Epithelial cell of esophagus (primary cell): ENCODE data around the gene KAZN.
A peak's percentile ranks its signal among the peaks of the same experiment; 100 is the strongest.

ENCODE experiments used
- DNase-seq: peaks from one replicate; pipeline ENCODE4 v3.0.0; 2010; ENCODE audit warnings: low read depth
- H3K4me3 ChIP-seq: 2 replicates; pipeline ENCODE4 v1.5.1; 2011; ENCODE audit warnings: mild to moderate bottlenecking, low read length, control low read depth
- TF ChIP-seq, protein P1 (sequence below): IDR thresholded peaks from 2 replicates; pipeline ENCODE4 v1.5.1; 2011; ENCODE audit warnings: low read depth, mild to moderate bottlenecking, low read length, control low read depth, inconsistent platforms; ENCODE audit not compliant: insufficient read depth; ENCODE audit errors: missing control alignments

Gene KAZN

DNA sequence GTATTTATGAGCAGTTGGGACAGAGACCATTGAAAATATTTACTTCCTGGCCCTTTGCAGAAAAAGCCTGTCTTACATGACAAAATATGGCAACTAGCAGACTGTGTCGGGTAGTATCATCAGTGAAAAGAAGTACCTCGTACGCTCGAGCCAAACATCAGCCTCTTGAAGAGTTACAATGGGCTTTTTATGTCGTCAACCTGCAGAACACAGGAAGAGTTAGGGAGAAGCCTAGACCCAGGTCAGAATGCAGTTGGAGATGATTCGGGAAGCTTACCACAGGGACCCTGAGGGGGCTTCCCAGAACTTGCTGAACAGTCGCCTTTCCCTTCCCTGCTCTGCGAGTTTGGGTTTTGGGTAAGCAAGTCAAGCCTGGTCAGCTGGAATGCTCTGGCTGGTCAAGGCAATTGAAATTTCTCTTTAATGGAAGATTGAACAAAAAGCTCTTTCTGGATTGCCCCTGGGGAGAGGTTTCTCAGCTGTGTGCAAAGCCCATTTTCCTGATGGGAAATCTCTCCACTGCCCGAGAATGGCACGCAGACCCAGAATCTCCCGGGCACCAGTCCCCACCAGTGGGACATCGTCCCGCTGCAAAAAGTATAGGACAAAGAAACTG, 291.4 kb downstream of the KAZN start:
- H3K4me3 ChIP-seq = no peak overlapping the region
- DNase-seq = no peak
- TF ChIP-seq, protein P1, sequence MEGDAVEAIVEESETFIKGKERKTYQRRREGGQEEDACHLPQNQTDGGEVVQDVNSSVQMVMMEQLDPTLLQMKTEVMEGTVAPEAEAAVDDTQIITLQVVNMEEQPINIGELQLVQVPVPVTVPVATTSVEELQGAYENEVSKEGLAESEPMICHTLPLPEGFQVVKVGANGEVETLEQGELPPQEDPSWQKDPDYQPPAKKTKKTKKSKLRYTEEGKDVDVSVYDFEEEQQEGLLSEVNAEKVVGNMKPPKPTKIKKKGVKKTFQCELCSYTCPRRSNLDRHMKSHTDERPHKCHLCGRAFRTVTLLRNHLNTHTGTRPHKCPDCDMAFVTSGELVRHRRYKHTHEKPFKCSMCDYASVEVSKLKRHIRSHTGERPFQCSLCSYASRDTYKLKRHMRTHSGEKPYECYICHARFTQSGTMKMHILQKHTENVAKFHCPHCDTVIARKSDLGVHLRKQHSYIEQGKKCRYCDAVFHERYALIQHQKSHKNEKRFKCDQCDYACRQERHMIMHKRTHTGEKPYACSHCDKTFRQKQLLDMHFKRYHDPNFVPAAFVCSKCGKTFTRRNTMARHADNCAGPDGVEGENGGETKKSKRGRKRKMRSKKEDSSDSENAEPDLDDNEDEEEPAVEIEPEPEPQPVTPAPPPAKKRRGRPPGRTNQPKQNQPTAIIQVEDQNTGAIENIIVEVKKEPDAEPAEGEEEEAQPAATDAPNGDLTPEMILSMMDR = no peak

DNA sequence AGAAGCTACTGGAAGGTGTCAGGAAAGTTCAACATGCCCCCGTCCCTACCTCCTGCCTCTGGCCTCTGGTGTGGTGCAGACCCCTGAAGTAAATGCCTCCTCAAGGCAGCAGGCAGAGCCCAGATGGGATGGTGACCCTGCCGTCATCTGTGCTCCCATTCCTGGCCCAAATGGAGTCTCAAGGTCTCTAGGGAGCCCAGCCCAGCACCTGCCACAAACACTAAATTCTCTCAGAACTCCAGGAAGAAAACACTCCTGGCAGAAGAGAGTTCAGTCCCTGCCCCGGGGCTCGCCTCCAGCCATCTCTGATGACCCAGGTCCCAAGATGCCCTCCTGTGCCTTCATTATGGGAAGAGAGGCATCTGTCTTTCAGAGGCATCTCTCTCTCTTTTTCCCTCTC, 293.5 kb downstream of the KAZN start:
- TF ChIP-seq, protein P1 = no peak
- no peak overlapping the region for H3K4me3 ChIP-seq
- no peak for DNase-seq

DNA sequence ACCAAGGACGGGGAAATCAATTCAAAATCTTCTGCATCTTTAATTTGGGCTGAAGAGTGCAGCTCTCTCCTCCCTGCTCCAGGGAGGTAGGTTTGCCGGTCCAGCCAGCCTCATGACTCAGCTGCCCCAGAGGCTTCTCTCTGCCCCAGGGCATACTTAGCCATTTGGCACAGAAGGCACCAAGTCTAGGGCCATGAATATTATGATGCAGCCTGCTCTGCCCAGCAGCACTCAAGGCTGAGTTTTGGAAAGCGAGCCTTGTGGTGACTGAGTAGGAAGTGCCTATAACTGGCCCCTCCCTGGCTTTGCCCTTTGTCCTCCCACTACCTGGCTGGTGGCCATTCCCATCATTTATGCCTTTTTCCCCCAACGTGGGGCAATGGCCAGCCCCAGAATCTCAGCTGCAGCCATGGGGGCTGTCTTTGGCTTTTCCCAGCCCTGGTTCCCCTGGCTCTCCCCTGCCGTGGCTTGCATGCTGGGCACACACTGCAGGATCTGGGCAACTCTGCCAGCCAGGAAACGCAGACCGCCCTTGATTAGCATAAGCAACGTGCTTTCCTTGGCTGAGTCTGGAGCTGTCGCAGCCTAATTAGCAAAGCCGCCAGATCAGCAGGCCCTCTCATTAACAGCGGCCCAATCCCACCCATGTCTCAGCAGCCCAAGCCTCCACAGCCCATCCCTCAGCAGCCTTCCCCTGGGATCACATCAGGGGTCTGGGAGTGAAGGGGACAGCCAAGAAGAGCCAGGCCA, 296.5 kb downstream of the KAZN start:
- TF ChIP-seq, protein P1 = no peak
- peak; percentile 32 for DNase-seq
- no peak overlapping the region for H3K4me3 ChIP-seq

DNA sequence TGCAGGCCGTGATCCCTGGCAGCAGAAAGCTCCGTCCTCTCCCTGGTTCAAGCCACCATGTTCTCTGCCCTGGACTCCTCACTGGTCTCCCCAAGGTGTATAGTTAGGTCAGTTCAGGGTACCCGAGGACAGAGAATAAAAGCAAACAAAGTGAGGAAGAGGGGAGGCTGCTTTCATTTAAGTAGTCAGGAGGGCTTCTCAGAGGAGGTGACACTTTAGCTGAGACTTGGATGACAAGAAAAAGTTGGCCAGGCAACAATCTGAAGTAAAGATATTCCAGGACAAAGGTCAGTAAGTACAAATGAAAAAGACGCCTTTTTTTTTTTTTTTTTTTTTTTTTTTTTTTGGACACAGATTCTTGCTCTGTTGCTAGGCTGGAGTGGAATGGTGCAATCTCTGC, 297.2 kb downstream of the KAZN start:
- no peak overlapping the region for H3K4me3 ChIP-seq
- DNase-seq = no peak
- TF ChIP-seq, protein P1 = no peak

DNA sequence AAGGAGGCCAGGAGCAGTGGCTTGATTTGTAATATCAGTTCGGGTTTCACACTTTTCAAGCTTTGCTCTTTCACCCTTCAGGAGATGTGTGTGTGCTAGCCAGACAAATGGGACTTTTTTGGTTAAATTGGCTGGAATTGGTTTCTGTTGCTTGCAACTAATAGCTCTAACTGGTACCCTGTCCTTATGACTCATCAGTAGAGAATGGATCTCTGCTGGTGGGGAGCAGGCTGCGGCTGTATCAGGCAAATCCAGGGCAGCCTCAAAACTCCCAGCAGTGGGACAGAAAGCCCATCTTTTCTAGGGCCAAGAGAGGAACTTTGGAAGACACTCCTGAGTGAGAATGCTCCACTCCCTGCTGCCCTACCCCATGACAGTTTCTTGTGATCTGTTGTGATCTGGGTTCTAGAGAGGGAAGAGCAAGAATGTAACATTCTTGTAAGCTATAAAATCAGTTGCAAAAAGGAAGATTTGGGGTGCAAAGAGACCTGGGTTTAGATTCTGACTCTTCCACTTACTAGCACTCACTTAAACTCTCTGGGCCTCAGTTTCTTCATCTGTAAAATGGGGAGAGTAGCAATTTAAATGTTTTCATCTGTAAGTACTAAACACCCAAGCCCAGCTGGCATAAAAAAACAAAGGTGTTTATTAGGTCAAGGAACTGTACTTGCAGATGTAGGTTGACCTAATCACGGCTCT, 298.0 kb downstream of the KAZN start:
- H3K4me3 ChIP-seq = no peak overlapping the region
- no peak for DNase-seq
- TF ChIP-seq, protein P1 = no peak

DNA sequence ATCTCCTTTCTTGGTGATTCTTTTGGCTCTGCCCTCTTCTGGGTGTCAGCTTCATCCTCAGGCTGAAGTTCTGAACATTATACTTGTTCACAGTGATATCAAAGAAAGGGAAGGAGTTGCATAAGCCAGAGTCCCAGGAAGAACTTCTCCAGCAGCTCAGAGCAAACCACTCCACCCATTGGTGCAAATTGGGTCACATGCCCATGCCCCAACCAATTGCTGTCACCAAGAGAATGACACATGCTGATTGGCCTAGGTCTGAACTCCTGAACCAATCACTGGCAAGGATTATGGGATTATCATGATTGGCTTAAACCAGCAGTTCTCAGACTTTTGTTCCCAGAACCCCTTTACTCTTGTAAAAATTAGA, 298.6 kb downstream of the KAZN start:
- no peak overlapping the region for H3K4me3 ChIP-seq
- no peak for DNase-seq
- TF ChIP-seq, protein P1 = no peak
